Activated CD4-positive, alpha-beta T cell treated with anti-CD3 and anti-CD28 coated beads, Interleukin-2, amount 50 U/mL, for 1 hour (primary cell): ENCODE data around the gene CHGA.

ENCODE experiments used
- DNase-seq: peaks from one replicate; pipeline ENCODE4 v3.0.0-alpha.2; 2020

CHGA gene

GRCh38 chr14:92945544-92945943 lies 22.6 kb downstream of the CHGA start:
- no peak for DNase-seq

GRCh38 chr14:92945959-92946846 lies 23.3 kb downstream of the CHGA start:
- no peak for DNase-seq

GRCh38 chr14:92946847-92947545 lies 24.0 kb downstream of the CHGA start:
- no peak for DNase-seq

- no peak for DNase-seq
Measured at GRCh38 chr14:92948647-92949046, 25.7 kb downstream of the CHGA start.

- DNase-seq, result no peak
Measured at GRCh38 chr14:92949496-92950192, 26.7 kb downstream of the CHGA start.

GRCh38 chr14:92950193-92950540 lies 27.2 kb downstream of the CHGA start:
- no peak for DNase-seq

- no peak for DNase-seq
Measured at GRCh38 chr14:92950773-92951172, 27.8 kb downstream of the CHGA start.

GRCh38 chr14:92951261-92951660 lies 28.3 kb downstream of the CHGA start:
- no peak for DNase-seq

GRCh38 chr14:92951912-92952471 lies 29.0 kb downstream of the CHGA start:
- DNase-seq, result peak; percentile 77

- DNase-seq, result no peak
Measured at GRCh38 chr14:92952481-92953298, 29.7 kb downstream of the CHGA start.

GRCh38 chr14:92953526-92953925 lies 30.6 kb downstream of the CHGA start:
- no peak for DNase-seq

GRCh38 chr14:92954933-92955332 lies 32.0 kb downstream of the CHGA start:
- no peak for DNase-seq

GRCh38 chr14:92955381-92955780 lies 32.4 kb downstream of the CHGA start:
- no peak for DNase-seq

GRCh38 chr14:92956961-92957360 lies 34.0 kb downstream of the CHGA start:
- DNase-seq, result no peak

- no peak for DNase-seq
Measured at GRCh38 chr14:92958373-92959188, 35.6 kb downstream of the CHGA start.

GRCh38 chr14:92959189-92959531 lies 36.2 kb downstream of the CHGA start:
- DNase-seq, result no peak

GRCh38 chr14:92959761-92960680 lies 37.1 kb downstream of the CHGA start:
- DNase-seq, result no peak

GRCh38 chr14:92960706-92961566 lies 38.0 kb downstream of the CHGA start:
- no peak for DNase-seq

- DNase-seq, result no peak
Measured at GRCh38 chr14:92961567-92961855, 38.6 kb downstream of the CHGA start.
